ENCODE data around the gene SDCCAG8. TPM values are rescaled to one million over a fixed set of nuclear protein-coding genes. Genes with fewer than 3 reads are reported as not detected.

The SDCCAG8 gene
- total RNA-seq, 4 donors from 2014 or later, result 37.1 to 60.2 (median 48.6) TPM

- DNase-seq (ENCODE audit: low spot score), result no peak
- no peak for TF ChIP-seq CTCF (IDR thresholded peaks at IDR 0.05)
- ATAC-seq (ENCODE audit: low FRiP score), result no peak
Measured at GRCh38 chr1:243378669-243379068, 122.8 kb downstream of the SDCCAG8 start.

DNA sequence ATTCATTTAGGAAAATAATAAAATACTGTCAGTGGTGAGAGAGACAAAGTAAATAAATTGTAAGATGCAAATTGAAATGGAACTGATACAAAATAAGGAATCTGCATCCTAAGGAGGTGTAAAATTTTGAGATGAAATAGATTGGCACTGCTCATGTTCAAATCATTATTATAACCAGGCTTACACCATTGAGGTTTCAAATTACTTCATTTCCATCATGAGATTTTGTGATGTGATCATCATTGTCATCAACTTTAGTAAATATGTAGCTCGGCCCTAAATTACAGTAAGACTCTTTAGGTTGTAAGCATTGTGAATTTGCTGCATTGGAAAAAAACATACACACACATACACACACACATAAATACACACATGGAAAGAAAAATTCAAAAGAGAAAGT lies 123.4 kb downstream of the SDCCAG8 start:
- no peak for DNase-seq (ENCODE audit: low spot score)
- no peak for ATAC-seq (ENCODE audit: low FRiP score)
- no peak for TF ChIP-seq CTCF (IDR thresholded peaks at IDR 0.05)

GRCh38 chr1:243379706-243380105 lies 123.9 kb downstream of the SDCCAG8 start:
- no peak for TF ChIP-seq CTCF (IDR thresholded peaks at IDR 0.05)
- DNase-seq (ENCODE audit: low spot score) (no peak), ATAC-seq (ENCODE audit: low FRiP score) (no peak)

DNA sequence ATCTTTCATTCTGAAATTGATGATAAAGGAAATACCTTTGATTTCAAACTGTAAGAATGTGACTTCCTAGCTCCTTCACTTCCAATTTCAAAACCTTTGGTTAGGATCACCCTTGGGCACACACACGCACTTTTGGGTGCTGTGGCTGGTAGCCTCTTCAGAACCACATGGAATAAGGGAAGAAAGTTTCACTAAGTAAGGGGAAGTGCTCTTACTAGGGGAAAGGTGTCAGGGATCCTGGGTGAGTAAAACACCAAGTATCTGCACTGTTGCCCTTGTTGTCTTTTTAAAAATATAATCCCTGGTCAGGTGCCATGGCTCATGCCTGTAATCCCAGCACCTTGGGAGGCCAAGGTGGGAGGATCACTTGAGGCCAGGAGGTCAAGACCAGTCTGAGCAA lies 132.4 kb downstream of the SDCCAG8 start:
- DNase-seq (ENCODE audit: low spot score), result no peak
- ATAC-seq (ENCODE audit: low FRiP score), result no peak
- no peak for TF ChIP-seq CTCF (IDR thresholded peaks at IDR 0.05)

GRCh38 chr1:243390162-243390791 lies 134.4 kb downstream of the SDCCAG8 start:
- TF ChIP-seq CTCF (IDR thresholded peaks at IDR 0.05), result no peak
- ATAC-seq (ENCODE audit: low FRiP score), result no peak
- DNase-seq (ENCODE audit: low spot score), result no peak

- DNase-seq (ENCODE audit: low spot score) (no peak), ATAC-seq (ENCODE audit: low FRiP score) (no peak)
- no peak for TF ChIP-seq CTCF (IDR thresholded peaks at IDR 0.05)
Measured at GRCh38 chr1:243391355-243391754, 135.5 kb downstream of the SDCCAG8 start.

GRCh38 chr1:243393096-243393495 lies 137.3 kb downstream of the SDCCAG8 start:
- no peak for DNase-seq (ENCODE audit: low spot score)
- TF ChIP-seq CTCF (IDR thresholded peaks at IDR 0.05), result no peak
- no peak for ATAC-seq (ENCODE audit: low FRiP score)
